ENCODE measurements around the gene SORCS3.

DNA sequence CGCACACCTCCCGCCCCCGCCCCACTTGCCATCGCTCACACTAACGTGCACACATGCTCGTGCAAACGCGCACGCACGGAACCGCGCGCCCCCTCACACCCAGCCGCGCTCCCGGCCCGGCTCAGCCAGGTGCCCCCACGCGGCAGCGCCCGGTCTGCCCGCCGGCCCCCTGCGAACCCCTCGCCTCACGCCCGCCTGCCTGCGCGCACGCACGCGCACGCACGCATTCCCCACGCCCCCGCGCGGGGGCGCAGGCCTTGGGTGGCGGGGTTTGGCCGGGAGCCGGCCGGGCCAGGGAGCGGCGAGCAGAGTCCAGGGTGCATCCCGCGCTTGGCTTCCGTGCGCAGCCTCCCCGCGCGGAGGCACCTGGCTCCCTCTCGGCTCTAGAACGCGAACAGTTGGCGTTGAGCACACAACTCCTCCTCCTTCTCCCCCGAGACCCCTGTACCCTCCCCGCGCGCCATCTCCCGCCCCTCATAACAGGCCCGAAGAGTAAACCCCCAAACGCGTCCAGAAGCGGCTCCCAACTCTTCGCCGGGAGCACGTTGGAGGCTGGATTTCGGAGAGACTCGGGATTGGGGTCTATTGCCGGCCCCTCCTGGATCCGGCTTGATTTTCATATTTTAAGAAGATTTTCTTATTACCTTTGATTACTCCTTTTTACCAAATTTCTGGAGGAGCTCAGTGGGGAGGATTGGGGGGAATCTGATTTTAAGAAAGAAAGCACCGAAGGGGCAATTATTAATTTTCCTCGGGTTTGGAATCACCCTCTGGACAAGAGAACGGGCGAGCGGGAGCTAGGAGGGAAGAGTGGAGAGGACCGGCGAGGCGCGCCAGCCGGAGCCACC is 527 bp upstream of the SORCS3 start:
- TF ChIP-seq, protein P1, sequence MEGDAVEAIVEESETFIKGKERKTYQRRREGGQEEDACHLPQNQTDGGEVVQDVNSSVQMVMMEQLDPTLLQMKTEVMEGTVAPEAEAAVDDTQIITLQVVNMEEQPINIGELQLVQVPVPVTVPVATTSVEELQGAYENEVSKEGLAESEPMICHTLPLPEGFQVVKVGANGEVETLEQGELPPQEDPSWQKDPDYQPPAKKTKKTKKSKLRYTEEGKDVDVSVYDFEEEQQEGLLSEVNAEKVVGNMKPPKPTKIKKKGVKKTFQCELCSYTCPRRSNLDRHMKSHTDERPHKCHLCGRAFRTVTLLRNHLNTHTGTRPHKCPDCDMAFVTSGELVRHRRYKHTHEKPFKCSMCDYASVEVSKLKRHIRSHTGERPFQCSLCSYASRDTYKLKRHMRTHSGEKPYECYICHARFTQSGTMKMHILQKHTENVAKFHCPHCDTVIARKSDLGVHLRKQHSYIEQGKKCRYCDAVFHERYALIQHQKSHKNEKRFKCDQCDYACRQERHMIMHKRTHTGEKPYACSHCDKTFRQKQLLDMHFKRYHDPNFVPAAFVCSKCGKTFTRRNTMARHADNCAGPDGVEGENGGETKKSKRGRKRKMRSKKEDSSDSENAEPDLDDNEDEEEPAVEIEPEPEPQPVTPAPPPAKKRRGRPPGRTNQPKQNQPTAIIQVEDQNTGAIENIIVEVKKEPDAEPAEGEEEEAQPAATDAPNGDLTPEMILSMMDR (optimal IDR thresholded peaks at IDR 0.05 in 1 of 3, IDR thresholded peaks at IDR 0.05 in 1 of 3, conservative IDR thresholded peaks at IDR 0.05 in 1 of 3; ENCODE audit: extremely low read depth in 1 of 3, insufficient read depth in 2 of 3, low read length in 3 of 3), result no peak
- TF ChIP-seq EZH2 (IDR thresholded peaks at IDR 0.05; ENCODE audit: low read length), result no peak
